GM13977 (cell line): ENCODE measurements around the gene DKK2.

Source experiments
- DNase-seq: peaks from one replicate; pipeline ENCODE4 v3.0.0; 2012; ENCODE audit warnings: low spot score
- in situ Hi-C: fragments of 300-500 bp; cut with MboI; formaldehyde crosslinking; loops from one replicate; pipeline ENCODE4 v1.12.0; 2022; ENCODE audit warnings: low sequenced_read_pairs, low pct_unique_long_range_greater_than_20kb, mixed read lengths, inconsistent platforms; ENCODE audit not compliant: unreplicated experiment
- TF ChIP-seq, protein P1 (sequence below): IDR thresholded peaks from 2 replicates; pipeline ENCODE4 v1.5.1; 2012; ENCODE audit warnings: mild to moderate bottlenecking, control low read depth; ENCODE audit not compliant: insufficient read depth; ENCODE audit errors: extremely low read depth, missing control alignments

DKK2 gene

DNA sequence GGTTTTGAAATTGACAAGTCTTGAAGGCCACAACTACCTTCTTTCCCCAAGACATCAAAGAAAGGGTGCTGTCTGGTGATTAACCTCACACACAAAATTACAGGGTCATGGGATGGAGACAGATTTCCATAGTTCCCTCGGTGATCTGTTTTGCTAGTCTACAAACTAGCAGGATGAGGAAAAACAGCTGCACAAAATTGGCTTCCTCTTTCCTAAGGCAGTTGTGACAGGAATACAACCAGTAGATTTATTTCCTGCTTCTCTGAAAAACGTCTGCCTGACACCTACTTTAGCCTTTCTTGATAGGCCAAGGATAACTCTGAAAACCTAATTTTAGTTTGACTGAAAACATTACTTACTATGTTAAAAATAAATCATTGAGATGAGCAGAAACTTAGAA lies 39.6 kb downstream of the DKK2 start:
- in situ Hi-C loops, result no loop called here
- DNase-seq, result no peak

DNA sequence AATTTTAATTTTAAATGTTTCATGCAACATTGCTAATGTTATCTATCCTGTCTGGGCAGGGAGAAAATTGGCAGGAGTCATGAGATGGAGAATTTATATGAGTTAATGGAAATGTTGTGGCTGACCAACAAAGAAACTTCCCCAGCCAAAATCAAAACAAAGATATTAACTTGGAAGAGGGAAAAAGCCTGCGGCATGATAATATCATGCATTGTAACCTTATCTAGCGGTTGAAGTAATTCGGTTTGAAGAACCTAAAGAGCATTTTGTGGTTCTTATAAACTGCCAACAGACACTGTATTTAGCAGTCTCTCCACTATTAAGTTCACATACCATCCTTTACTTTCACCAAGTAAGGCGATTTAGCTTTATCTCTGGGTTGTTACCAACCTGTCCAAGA lies 42.3 kb downstream of the DKK2 start:
- TF ChIP-seq, protein P1, sequence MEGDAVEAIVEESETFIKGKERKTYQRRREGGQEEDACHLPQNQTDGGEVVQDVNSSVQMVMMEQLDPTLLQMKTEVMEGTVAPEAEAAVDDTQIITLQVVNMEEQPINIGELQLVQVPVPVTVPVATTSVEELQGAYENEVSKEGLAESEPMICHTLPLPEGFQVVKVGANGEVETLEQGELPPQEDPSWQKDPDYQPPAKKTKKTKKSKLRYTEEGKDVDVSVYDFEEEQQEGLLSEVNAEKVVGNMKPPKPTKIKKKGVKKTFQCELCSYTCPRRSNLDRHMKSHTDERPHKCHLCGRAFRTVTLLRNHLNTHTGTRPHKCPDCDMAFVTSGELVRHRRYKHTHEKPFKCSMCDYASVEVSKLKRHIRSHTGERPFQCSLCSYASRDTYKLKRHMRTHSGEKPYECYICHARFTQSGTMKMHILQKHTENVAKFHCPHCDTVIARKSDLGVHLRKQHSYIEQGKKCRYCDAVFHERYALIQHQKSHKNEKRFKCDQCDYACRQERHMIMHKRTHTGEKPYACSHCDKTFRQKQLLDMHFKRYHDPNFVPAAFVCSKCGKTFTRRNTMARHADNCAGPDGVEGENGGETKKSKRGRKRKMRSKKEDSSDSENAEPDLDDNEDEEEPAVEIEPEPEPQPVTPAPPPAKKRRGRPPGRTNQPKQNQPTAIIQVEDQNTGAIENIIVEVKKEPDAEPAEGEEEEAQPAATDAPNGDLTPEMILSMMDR, result no peak
- DNase-seq, result no peak
- in situ Hi-C loops, result no loop called here

More for the DNA sequence above, 39.6 kb downstream of the DKK2 start:
- TF ChIP-seq, protein P1, result no peak

DNA sequence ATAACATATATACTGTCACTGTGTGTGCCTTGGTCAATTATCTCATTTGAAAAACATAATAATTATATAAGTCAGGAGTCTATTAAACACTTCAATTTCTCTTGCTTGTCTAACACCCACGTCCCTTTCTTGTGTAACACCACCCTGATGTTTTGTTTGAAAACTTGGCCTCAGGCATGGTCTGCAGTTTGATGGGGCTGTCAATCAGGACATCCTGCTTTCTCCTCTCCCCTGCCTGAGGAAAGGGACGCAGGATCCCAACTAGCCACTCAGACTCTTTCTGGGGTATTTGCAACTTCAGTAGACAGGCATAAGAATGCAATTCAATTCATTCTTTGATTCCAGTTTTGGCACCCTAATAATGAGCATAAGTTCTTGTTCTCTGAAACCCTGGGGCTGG lies 48.8 kb downstream of the DKK2 start:
- DNase-seq, result no peak
- in situ Hi-C loops, result no loop called here
- TF ChIP-seq, protein P1, result no peak

DNA sequence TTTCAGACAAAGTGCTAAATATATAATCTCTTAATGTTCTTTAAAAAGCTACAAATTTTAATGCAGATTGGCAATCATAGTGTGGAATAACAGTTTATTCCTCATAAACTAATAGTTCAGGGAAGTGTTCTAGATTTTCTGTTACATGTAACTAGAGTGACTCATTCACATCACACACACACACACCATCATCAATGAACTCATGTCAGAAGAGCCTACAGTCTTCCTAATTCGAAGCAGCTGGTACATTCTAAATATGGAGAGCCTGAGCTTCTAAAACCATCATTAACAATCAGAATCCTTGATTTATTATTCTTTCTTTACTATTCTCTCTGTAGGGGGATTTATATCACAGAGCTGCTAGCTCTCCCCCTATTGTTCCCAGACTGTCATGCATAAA lies 49.6 kb downstream of the DKK2 start:
- in situ Hi-C loops, result no loop called here
- TF ChIP-seq, protein P1, result no peak
- no peak for DNase-seq

DNA sequence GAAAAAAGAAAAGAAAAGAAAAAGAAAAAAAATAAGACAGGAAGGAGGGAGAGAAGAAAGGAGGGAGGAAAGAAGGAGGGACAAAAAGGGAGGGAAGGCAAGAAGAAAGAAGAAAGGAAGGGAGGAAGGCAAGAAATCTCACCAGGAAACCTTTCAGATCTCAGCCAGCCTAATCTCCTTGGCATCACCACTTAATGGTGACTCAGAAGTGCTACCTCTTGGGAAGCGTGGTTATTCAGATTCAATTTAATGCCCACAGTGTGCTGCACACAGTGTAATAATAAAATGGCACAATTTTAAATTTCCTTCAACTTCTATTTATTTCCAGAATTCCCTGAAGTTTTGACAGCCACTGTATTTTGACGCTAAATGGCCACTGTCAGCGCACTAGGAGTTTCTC lies 50.3 kb downstream of the DKK2 start:
- no peak for DNase-seq
- TF ChIP-seq, protein P1, result no peak
- in situ Hi-C loops, result no loop called here

DNA sequence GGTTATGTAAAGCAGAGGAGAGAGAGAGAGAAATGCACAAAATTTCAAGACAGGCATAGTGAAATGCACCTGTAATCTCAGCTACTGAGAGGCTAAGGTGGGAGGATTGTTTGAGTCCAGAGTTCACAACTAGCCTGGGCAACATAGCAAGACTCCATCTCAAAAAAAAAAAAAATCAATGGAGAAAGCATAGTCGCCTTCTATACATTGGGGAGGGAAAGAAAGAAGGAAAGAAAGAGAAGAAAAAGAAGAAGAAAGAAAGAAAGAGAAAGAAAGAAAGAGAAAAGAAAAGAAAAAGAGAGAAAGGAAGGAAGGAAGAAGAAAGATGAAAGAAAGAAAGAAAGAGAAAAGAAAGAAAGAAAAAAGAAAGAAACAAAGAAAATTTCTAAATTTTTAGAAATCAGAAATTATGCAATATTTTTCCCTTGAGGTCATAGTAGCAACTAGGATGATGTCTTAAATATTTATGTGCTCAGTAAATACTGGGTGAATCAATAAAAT lies 53.4 kb downstream of the DKK2 start:
- DNase-seq, result no peak
- in situ Hi-C loops, result no loop called here
- TF ChIP-seq, protein P1, result no peak

DNA sequence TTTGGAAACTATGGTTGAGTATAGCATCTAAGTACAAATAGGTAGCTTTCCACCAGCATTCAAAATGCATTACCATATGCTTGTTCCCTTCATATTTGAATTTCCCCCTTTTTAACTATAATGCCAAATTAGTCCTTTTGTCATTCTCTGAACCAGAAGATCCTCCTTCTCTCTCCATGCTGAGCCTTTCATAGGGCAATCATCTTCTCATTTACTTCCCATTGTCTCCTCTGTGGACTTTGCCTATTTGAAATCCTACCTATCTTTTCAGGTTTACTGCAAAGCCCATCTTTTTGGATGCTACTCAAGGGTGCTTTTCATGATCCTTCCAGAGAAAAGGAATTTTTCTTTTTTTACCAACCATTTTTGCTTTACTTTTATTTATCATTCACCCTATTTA lies 54.7 kb downstream of the DKK2 start:
- DNase-seq, result no peak
- in situ Hi-C loops, result no loop called here
- TF ChIP-seq, protein P1, result no peak
